ENCODE measurements around the gene TCEAL7. TPM values are rescaled to one million over a fixed set of nuclear protein-coding genes. Genes with fewer than 3 reads are reported as not detected.

TCEAL7 gene
- total RNA-seq, 2 experiments from 2014 or later = not detected

GRCh38 chrX:103376979-103377324 lies 46.9 kb downstream of the TCEAL7 start:
- Mint-ChIP-seq H3K36me3 (ENCODE audit: low read depth) (no peaks in the 10 kb centered on the region), H3K4me3 (peak overlapping the region; percentile 86), H3K9me3 (no peaks in the 10 kb centered on the region), H3K27ac (peak overlapping the region; percentile 8), H3K27me3 (no peaks in the 10 kb centered on the region), H3K4me1 (ENCODE audit: low read depth) (no peaks in the 10 kb centered on the region)
- CTCF ChIA-PET = no interaction called here
- no peaks in the 10 kb centered on the region for H3K36me3 ChIP-seq (ENCODE audit: insufficient read depth, low read length)
- H3K27me3 ChIP-seq (ENCODE audit: control insufficient read depth in 1 of 2, insufficient read depth in 2 of 2, low read length in 2 of 2) = no peaks in the 10 kb centered on the region
- DNase-seq = peak in 3 of 14 experiments; percentile 4 to 15 (median 4)
- TF ChIP-seq CTCF (IDR thresholded peaks at IDR 0.05) = no peak
- ATAC-seq (ENCODE audit: poor library complexity) = no peak
- H3K27ac ChIP-seq (ENCODE audit: low read depth in 1 of 2, low read length in 2 of 2) = no peak overlapping the region
- intact Hi-C loops (cut with DNase I, micrococcal nuclease) = no loop called here
- POLR2A ChIA-PET = no interaction called here
- no peaks in the 10 kb centered on the region for H3K9me3 ChIP-seq (ENCODE audit: control insufficient read depth in 1 of 2, insufficient read depth in 1 of 2, low read length in 2 of 2)
- H3K4me3 ChIP-seq (ENCODE audit: low read length) = peak overlapping the region; percentile 63
- H3K4me1 ChIP-seq (ENCODE audit: insufficient read depth, low read length) = peaks cover 8% of the 10 kb centered on the region

GRCh38 chrX:103378990-103379389 lies 49.0 kb downstream of the TCEAL7 start:
- no peak for DNase-seq
- CTCF ChIA-PET = no interaction called here
- Mint-ChIP-seq H3K36me3 (ENCODE audit: low read depth) (no peaks in the 10 kb centered on the region), H3K27me3 (peaks cover 4% of the 10 kb centered on the region), H3K4me1 (ENCODE audit: low read depth) (no peaks in the 10 kb centered on the region), H3K27ac (no peak overlapping the region), H3K4me3 (no peak overlapping the region), H3K9me3 (no peaks in the 10 kb centered on the region)
- Histone ChIP-seq H3K36me3 (ENCODE audit: insufficient read depth, low read length) (no peaks in the 10 kb centered on the region), H3K4me1 (ENCODE audit: insufficient read depth, low read length) (peaks cover 8% of the 10 kb centered on the region), H3K27ac (ENCODE audit: low read depth in 1 of 2, low read length in 2 of 2) (no peak overlapping the region), H3K4me3 (ENCODE audit: low read length) (no peak overlapping the region), H3K27me3 (ENCODE audit: control insufficient read depth in 1 of 2, insufficient read depth in 2 of 2, low read length in 2 of 2) (no peaks in the 10 kb centered on the region), H3K9me3 (ENCODE audit: control insufficient read depth in 1 of 2, insufficient read depth in 1 of 2, low read length in 2 of 2) (no peaks in the 10 kb centered on the region)
- ATAC-seq (ENCODE audit: poor library complexity) = no peak
- POLR2A ChIA-PET = no interaction called here
- no peak for TF ChIP-seq CTCF (IDR thresholded peaks at IDR 0.05)
- intact Hi-C loops (cut with DNase I, micrococcal nuclease) = no loop called here

Other genes with a start within 250 kb of the TCEAL7 start
- not detected for gene NXF3, start 237.1 kb upstream of the TCEAL7 start, total RNA-seq
- 10 to 100 TPM; 60.8 to 61.0 TPM for gene BEX4, start 115.1 kb upstream of the TCEAL7 start, total RNA-seq
- gene TCEAL8, start 75.1 kb upstream of the TCEAL7 start, total RNA-seq = 10 to 100 TPM; 12.1 to 14.9 TPM
- gene TCEAL5, start 53.5 kb upstream of the TCEAL7 start, total RNA-seq = not detected
- gene BEX2, start 19.2 kb upstream of the TCEAL7 start, total RNA-seq = 10 to 100 TPM; 46.4 to 49.3 TPM
- gene TCEAL9, start 26.3 kb downstream of the TCEAL7 start, total RNA-seq = not detected
- gene BEX3, start 46.3 kb downstream of the TCEAL7 start, total RNA-seq = 10 to 100 TPM; 13.9 to 15.7 TPM
- gene RAB40A, start 189.2 kb downstream of the TCEAL7 start, total RNA-seq = under 1 TPM in 1 of 2 experiments, not detected in 1; 0.16 TPM

Measured in CD4-positive, alpha-beta T cell (primary cell).